Measurements from ENCODE around the gene SIAH3. TPM values are rescaled to one million over a fixed set of nuclear protein-coding genes. Genes with fewer than 3 reads are reported as not detected.

Gene SIAH3
- total RNA-seq, 2 experiments from 2014 or later: 1.3 to 1.6 TPM

DNA sequence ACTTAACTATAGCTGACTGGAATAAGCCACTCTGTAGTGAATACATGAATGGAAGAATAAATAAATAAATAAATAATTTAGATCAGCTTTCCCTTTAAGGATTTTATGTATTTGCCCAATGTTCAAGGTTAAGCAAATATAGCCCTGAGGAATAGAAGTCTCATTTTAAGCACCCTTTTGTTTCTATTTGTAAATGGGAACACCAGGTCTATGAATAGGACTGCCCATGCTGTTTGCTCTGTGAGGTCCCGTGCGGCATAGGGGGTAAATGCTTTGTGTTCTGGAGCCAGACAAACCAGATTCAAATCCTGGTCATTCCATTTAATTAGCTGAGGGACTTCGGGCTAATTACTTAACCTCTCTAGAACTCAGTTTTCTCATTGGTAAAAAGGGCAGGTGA, 120.1 kb downstream of the SIAH3 start:
- Mint-ChIP-seq H3K4me3 (no peak overlapping the region), H3K9me3 (no peaks in the 10 kb centered on the region), H3K27me3 (no peaks in the 10 kb centered on the region), H3K4me1 (ENCODE audit: low read depth) (no peaks in the 10 kb centered on the region), H3K36me3 (ENCODE audit: low read depth) (no peaks in the 10 kb centered on the region), H3K27ac (no peak overlapping the region)
- POLR2A ChIA-PET: no interaction called here
- H3K4me3 ChIP-seq (ENCODE audit: low read length): no peak overlapping the region
- ATAC-seq (ENCODE audit: poor library complexity): no peak
- no peaks in the 10 kb centered on the region for H3K9me3 ChIP-seq (ENCODE audit: control insufficient read depth in 1 of 2, insufficient read depth in 1 of 2, low read length in 2 of 2)
- DNase-seq: no peak
- no peaks in the 10 kb centered on the region for H3K27me3 ChIP-seq (ENCODE audit: control insufficient read depth in 1 of 2, insufficient read depth in 2 of 2, low read length in 2 of 2)
- intact Hi-C loops (cut with DNase I, micrococcal nuclease): no loop called here
- TF ChIP-seq, protein P1, sequence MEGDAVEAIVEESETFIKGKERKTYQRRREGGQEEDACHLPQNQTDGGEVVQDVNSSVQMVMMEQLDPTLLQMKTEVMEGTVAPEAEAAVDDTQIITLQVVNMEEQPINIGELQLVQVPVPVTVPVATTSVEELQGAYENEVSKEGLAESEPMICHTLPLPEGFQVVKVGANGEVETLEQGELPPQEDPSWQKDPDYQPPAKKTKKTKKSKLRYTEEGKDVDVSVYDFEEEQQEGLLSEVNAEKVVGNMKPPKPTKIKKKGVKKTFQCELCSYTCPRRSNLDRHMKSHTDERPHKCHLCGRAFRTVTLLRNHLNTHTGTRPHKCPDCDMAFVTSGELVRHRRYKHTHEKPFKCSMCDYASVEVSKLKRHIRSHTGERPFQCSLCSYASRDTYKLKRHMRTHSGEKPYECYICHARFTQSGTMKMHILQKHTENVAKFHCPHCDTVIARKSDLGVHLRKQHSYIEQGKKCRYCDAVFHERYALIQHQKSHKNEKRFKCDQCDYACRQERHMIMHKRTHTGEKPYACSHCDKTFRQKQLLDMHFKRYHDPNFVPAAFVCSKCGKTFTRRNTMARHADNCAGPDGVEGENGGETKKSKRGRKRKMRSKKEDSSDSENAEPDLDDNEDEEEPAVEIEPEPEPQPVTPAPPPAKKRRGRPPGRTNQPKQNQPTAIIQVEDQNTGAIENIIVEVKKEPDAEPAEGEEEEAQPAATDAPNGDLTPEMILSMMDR (IDR thresholded peaks at IDR 0.05): no peak
- CTCF ChIA-PET: no interaction called here
- H3K4me1 ChIP-seq (ENCODE audit: insufficient read depth, low read length): no peaks in the 10 kb centered on the region
- no peak overlapping the region for H3K27ac ChIP-seq (ENCODE audit: low read depth in 1 of 2, low read length in 2 of 2)
- no peaks in the 10 kb centered on the region for H3K36me3 ChIP-seq (ENCODE audit: insufficient read depth, low read length)

DNA sequence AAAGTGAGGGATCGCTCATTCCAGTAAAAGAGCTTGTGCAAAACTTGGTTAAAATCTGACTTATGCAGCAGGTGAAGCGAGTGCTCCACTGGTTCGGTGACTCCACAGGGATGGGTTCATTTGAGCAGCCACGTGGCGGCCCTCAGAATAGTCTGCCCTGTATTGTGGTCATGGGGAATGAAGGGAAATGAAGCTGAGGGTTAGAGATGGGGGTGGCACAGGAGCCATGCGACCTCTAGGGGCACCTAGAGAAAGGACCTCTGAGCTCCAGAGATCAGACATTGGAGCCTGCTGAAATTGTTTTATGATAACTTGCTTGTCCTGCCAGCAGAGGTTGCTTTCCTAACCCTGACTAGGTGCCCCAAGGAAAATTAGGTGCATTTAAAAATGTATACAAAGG, 122.8 kb downstream of the SIAH3 start:
- no peaks in the 10 kb centered on the region for H3K4me1 ChIP-seq (ENCODE audit: insufficient read depth, low read length)
- H3K27me3 ChIP-seq (ENCODE audit: control insufficient read depth in 1 of 2, insufficient read depth in 2 of 2, low read length in 2 of 2): no peaks in the 10 kb centered on the region
- TF ChIP-seq, protein P1 (IDR thresholded peaks at IDR 0.05): no peak
- intact Hi-C loops (cut with DNase I, micrococcal nuclease): loop anchor here in 1 of 2 experiments (5.0 kb wide), 1 partner anchor 464 kb away; no protein-coding TSS in a partner anchor
- H3K4me3 Mint-ChIP-seq: no peak overlapping the region
- H3K9me3 Mint-ChIP-seq: no peaks in the 10 kb centered on the region
- DNase-seq (peak in 1 of 14 experiments; percentile 1), ATAC-seq (ENCODE audit: poor library complexity) (no peak)
- no peaks in the 10 kb centered on the region for H3K9me3 ChIP-seq (ENCODE audit: control insufficient read depth in 1 of 2, insufficient read depth in 1 of 2, low read length in 2 of 2)
- CTCF ChIA-PET: no interaction called here
- H3K27ac Mint-ChIP-seq: no peak overlapping the region
- no peaks in the 10 kb centered on the region for H3K4me1 Mint-ChIP-seq (ENCODE audit: low read depth)
- H3K27me3 Mint-ChIP-seq: no peaks in the 10 kb centered on the region
- no peak overlapping the region for H3K27ac ChIP-seq (ENCODE audit: low read depth in 1 of 2, low read length in 2 of 2)
- no peak overlapping the region for H3K4me3 ChIP-seq (ENCODE audit: low read length)
- H3K36me3 Mint-ChIP-seq (ENCODE audit: low read depth): no peaks in the 10 kb centered on the region
- POLR2A ChIA-PET: no interaction called here
- H3K36me3 ChIP-seq (ENCODE audit: insufficient read depth, low read length): no peaks in the 10 kb centered on the region

Other genes with a start within 250 kb of the SIAH3 start
- not detected for gene ERICH6B, start 236.0 kb downstream of the SIAH3 start, total RNA-seq
- gene CBY2, start 149.4 kb downstream of the SIAH3 start, total RNA-seq: not detected
- gene ZC3H13, start 201.0 kb upstream of the SIAH3 start, total RNA-seq: 10 to 100 TPM; 36.5 to 43.8 TPM

Data from CD4-positive, alpha-beta T cell (primary cell).